Neuronal stem cell (in vitro differentiated cells): ENCODE data around the gene HOXD3.
A peak's percentile ranks its signal among the peaks of the same experiment; 100 is the strongest.

Experiments used
- DNase-seq: peaks from one replicate; pipeline ENCODE4 v3.0.0-alpha.2; 2013; ENCODE audit warnings: low spot score
- H2AFZ ChIP-seq: one replicate; pipeline ENCODE4 v1.6.1; 2013; ENCODE audit warnings: mild to moderate bottlenecking, low read length, inconsistent platforms
- H2AK5ac ChIP-seq: 2 replicates; pipeline ENCODE4 v1.6.1; 2013; ENCODE audit warnings: low read depth, mild to moderate bottlenecking, inconsistent platforms, low read length, moderate library complexity, mixed read lengths
- H2BK120ac ChIP-seq: 2 replicates; pipeline ENCODE4 v1.6.1; 2013; ENCODE audit warnings: low read depth, mild to moderate bottlenecking, inconsistent platforms, low read length, moderate library complexity, mixed read lengths
- H2BK12ac ChIP-seq: one replicate; pipeline ENCODE4 v1.6.1; 2013; ENCODE audit warnings: low read length, inconsistent platforms
- H2BK15ac ChIP-seq: 2 replicates; pipeline ENCODE4 v1.6.1; 2013; ENCODE audit warnings: mild to moderate bottlenecking, low read length, inconsistent platforms, mixed read lengths
- H2BK5ac ChIP-seq: one replicate; pipeline ENCODE4 v1.6.1; 2013; ENCODE audit warnings: inconsistent platforms, mild to moderate bottlenecking, low read length, moderate library complexity
- H3K14ac ChIP-seq: one replicate; pipeline ENCODE4 v1.6.1; 2013; ENCODE audit warnings: low read length, inconsistent platforms
- H3K18ac ChIP-seq: 2 replicates; pipeline ENCODE4 v1.6.1; 2013; ENCODE audit warnings: low read length, inconsistent platforms
- H3K23ac ChIP-seq: 2 replicates; pipeline ENCODE4 v1.6.1; 2013; ENCODE audit warnings: low read depth, mild to moderate bottlenecking, mixed read lengths, low read length, inconsistent platforms; ENCODE audit not compliant: poor library complexity
- H3K27ac ChIP-seq: replicated peaks from 3 replicates; pipeline ENCODE4 v1.5.1; 2013; ENCODE audit warnings: low read length, inconsistent platforms
- H3K27me3 ChIP-seq, 3 experiments: 2 replicates each; pipeline ENCODE4 v1.6.1; 2013; ENCODE audit warnings: low read length in 3 of 3, mild to moderate bottlenecking in 2 of 3, inconsistent platforms in 1 of 3, low read depth in 1 of 3, mixed read lengths in 1 of 3, moderate library complexity in 1 of 3; ENCODE audit not compliant: control insufficient read depth in 3 of 3, insufficient read depth in 3 of 3
- H3K36me3 ChIP-seq, 2 donors: replicated peaks in 1 of 2; 2 replicates each; pipeline ENCODE4 v1.6.1; 2013; ENCODE audit warnings: low read length in 2 of 2; ENCODE audit not compliant: control insufficient read depth in 2 of 2, insufficient read depth in 2 of 2
- H3K4ac ChIP-seq: 2 replicates; pipeline ENCODE4 v1.6.1; 2013; ENCODE audit warnings: inconsistent platforms, mild to moderate bottlenecking, low read length, moderate library complexity
- H3K4me1 ChIP-seq, 2 donors: 1 replicate in 1 of 2; 2 replicates in 1 of 2; pipeline ENCODE4 v1.6.1; 2013; ENCODE audit warnings: low read length in 2 of 2, low read depth in 1 of 2; ENCODE audit not compliant: control insufficient read depth in 2 of 2, insufficient read depth in 1 of 2
- H3K4me2 ChIP-seq: one replicate; pipeline ENCODE4 v1.6.1; 2013; ENCODE audit warnings: mild to moderate bottlenecking, low read length, inconsistent platforms; ENCODE audit not compliant: insufficient read depth, poor library complexity, severe bottlenecking
- H3K4me3 ChIP-seq, 2 donors: 2 replicates each; pipeline ENCODE4 v1.5.1; 2013; ENCODE audit warnings: low read length in 2 of 2, mild to moderate bottlenecking in 2 of 2, inconsistent platforms in 1 of 2, moderate library complexity in 1 of 2
- H3K79me1 ChIP-seq: one replicate; pipeline ENCODE4 v1.6.1; 2013; ENCODE audit warnings: low read depth, mild to moderate bottlenecking, inconsistent platforms, low read length, moderate library complexity
- H3K9ac ChIP-seq: one replicate; pipeline ENCODE4 v1.6.1; 2013; ENCODE audit warnings: mild to moderate bottlenecking, low read depth, low read length, inconsistent platforms; ENCODE audit not compliant: poor library complexity
- H3K9me3 ChIP-seq, 2 donors: replicated peaks in 1 of 2; 2 replicates each; pipeline versions ENCODE3 to v1.6.1; 2013; ENCODE audit warnings: low read length in 2 of 2, mild to moderate bottlenecking in 2 of 2, inconsistent platforms in 1 of 2, low read depth in 1 of 2, mixed read lengths in 1 of 2, moderate library complexity in 1 of 2; ENCODE audit not compliant: control insufficient read depth in 2 of 2, insufficient read depth in 1 of 2
- H4K8ac ChIP-seq: one replicate; pipeline ENCODE4 v1.6.1; 2013; ENCODE audit warnings: low read depth, mild to moderate bottlenecking, inconsistent platforms, low read length, moderate library complexity
- H4K91ac ChIP-seq: one replicate; pipeline ENCODE4 v1.6.1; 2013; ENCODE audit warnings: low read length, low read depth, mild to moderate bottlenecking, inconsistent platforms; ENCODE audit not compliant: poor library complexity
- WGBS, 2 donors: extraction: QIAGEN DNeasy Blood & Tissue Kit; methylation state at CpG; one replicate each; pipeline ENCODE4 v1.1.7; 2013; ENCODE audit warnings: missing lambda C conversion rate in 2 of 2, mixed read lengths in 1 of 2; ENCODE audit not compliant: insufficient read length in 2 of 2, insufficient replicate concordance in 1 of 2; ENCODE audit errors: extremely low coverage in 2 of 2; 5-methylcytosine and 5-hydroxymethylcytosine counted together

Gene HOXD3

DNA sequence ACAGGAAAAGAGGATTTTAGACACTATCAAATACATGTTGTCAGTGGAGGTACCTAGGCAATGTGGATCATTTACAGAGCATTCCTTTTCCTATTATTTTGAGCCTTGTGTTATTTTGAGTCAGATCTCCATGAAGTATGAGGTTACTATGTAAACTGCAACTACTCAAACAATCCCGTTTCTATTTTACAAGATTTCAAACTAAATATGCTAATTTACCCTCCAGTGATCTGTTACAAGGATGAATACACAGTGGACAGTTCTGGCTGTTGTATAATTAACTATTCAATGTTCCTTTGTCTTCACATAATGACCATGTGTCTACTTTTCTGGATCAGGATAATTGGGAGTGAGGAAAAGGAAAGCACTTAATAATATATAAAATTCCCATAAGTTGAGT lies 35.9 kb downstream of the HOXD3 start:
- H2BK120ac ChIP-seq: no peak overlapping the region
- no peak overlapping the region for H2BK15ac ChIP-seq
- no CpG with 5 or more reads among the region's 1 CpG for WGBS, 2 donors
- H3K4ac ChIP-seq: no peak overlapping the region
- H3K18ac ChIP-seq: no peak overlapping the region
- H3K9me3 ChIP-seq: no peaks in the 10 kb centered on the region
- H3K14ac ChIP-seq: no peak overlapping the region
- H2BK5ac ChIP-seq: no peak overlapping the region
- H2AK5ac ChIP-seq: no peak overlapping the region
- H3K9ac ChIP-seq: no peak overlapping the region
- no peaks in the 10 kb centered on the region for H3K79me1 ChIP-seq
- no peak overlapping the region for H3K4me2 ChIP-seq
- no peaks in the 10 kb centered on the region for H3K36me3 ChIP-seq
- no peak overlapping the region for H4K91ac ChIP-seq
- H3K23ac ChIP-seq: no peak overlapping the region
- no peak overlapping the region for H2AFZ ChIP-seq
- H4K8ac ChIP-seq: no peak overlapping the region
- peaks cover 0 to 1% of the 10 kb centered on the region in 2 donors for H3K4me1 ChIP-seq
- no peak for DNase-seq
- H3K27ac ChIP-seq: no peak overlapping the region
- no peak overlapping the region for H2BK12ac ChIP-seq
- no peak overlapping the region for H3K4me3 ChIP-seq
- H3K27me3 ChIP-seq: peaks cover 31 to 65% (median 50%) of the 10 kb centered on the region in 3 experiments

- H3K27me3 ChIP-seq: peaks cover 2 to 11% (median 5%) of the 10 kb centered on the region in 3 experiments
- no peak overlapping the region for H3K4me3 ChIP-seq
- no peak overlapping the region for H4K91ac ChIP-seq
- H3K4ac ChIP-seq: no peak overlapping the region
- no peak overlapping the region for H2BK12ac ChIP-seq
- H2AK5ac ChIP-seq: no peak overlapping the region
- H3K4me1 ChIP-seq: no peaks in the 10 kb centered on the region
- H2BK15ac ChIP-seq: no peak overlapping the region
- H2AFZ ChIP-seq: no peak overlapping the region
- no peaks in the 10 kb centered on the region for H3K36me3 ChIP-seq
- no peak overlapping the region for H3K23ac ChIP-seq
- H3K79me1 ChIP-seq: no peaks in the 10 kb centered on the region
- no peak overlapping the region for H3K4me2 ChIP-seq
- no peak overlapping the region for H3K14ac ChIP-seq
- no peak overlapping the region for H3K27ac ChIP-seq
- H3K9me3 ChIP-seq: no peaks in the 10 kb centered on the region
- DNase-seq: no peak
- H2BK5ac ChIP-seq: no peak overlapping the region
- no peak overlapping the region for H2BK120ac ChIP-seq
- no peak overlapping the region for H3K9ac ChIP-seq
- no peak overlapping the region for H4K8ac ChIP-seq
- no peak overlapping the region for H3K18ac ChIP-seq
These were observed 42.8 kb downstream of the HOXD3 start for GRCh38 chr2:176199902-176200301.

GRCh38 chr2:176200971-176201370 lies 43.9 kb downstream of the HOXD3 start:
- H3K14ac ChIP-seq: no peak overlapping the region
- no peaks in the 10 kb centered on the region for H3K9me3 ChIP-seq
- no peaks in the 10 kb centered on the region for H3K36me3 ChIP-seq
- no peak overlapping the region for H3K18ac ChIP-seq
- H2BK5ac ChIP-seq: no peak overlapping the region
- H2BK12ac ChIP-seq: no peak overlapping the region
- no peak overlapping the region for H3K27ac ChIP-seq
- H3K23ac ChIP-seq: no peak overlapping the region
- H2BK15ac ChIP-seq: no peak overlapping the region
- H3K4me3 ChIP-seq: peak overlapping the region in 1 of 2 donors; percentile 2
- no peak overlapping the region for H3K9ac ChIP-seq
- no peak overlapping the region for H2AK5ac ChIP-seq
- no peaks in the 10 kb centered on the region for H3K4me1 ChIP-seq
- H3K79me1 ChIP-seq: no peaks in the 10 kb centered on the region
- no peak overlapping the region for H2BK120ac ChIP-seq
- peaks cover 2 to 11% (median 5%) of the 10 kb centered on the region in 3 experiments for H3K27me3 ChIP-seq
- no peak for DNase-seq
- H3K4me2 ChIP-seq: no peak overlapping the region
- H4K91ac ChIP-seq: no peak overlapping the region
- no peak overlapping the region for H2AFZ ChIP-seq
- no CpG with 5 or more reads among the region's 21 CpGs for WGBS, 2 donors
- H4K8ac ChIP-seq: no peak overlapping the region
- H3K4ac ChIP-seq: no peak overlapping the region

DNA sequence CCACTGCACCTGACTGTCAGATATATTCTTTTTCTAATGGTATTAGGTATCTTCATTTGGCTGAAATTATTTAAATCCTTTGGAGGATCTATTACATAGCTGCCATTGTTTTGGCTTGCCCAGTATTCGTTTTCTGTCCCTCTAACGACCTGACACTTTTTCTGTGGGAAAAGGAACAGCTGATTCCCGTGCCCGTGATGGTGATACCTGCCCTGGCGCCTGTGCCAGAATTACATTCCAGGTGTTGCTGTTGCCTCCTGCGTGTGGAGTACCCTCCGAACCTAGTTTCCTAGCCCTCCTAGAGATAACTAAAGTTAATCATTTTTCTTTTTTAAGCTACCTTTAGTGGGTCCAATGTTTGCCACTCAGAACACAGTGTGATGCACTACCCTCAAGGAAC lies 45.4 kb downstream of the HOXD3 start:
- no peak for DNase-seq
- no peak overlapping the region for H3K18ac ChIP-seq
- no CpG with 5 or more reads among the region's 7 CpGs for whole genome bisulfite sequencing, 2 donors
- no peak overlapping the region for H2BK120ac ChIP-seq
- no peak overlapping the region for H2AK5ac ChIP-seq
- H3K27me3 ChIP-seq: peaks cover 0 to 11% (median 2%) of the 10 kb centered on the region in 3 experiments
- no peaks in the 10 kb centered on the region for H3K4me1 ChIP-seq
- H2AFZ ChIP-seq: no peak overlapping the region
- H3K14ac ChIP-seq: no peak overlapping the region
- no peak overlapping the region for H3K4me3 ChIP-seq
- H2BK15ac ChIP-seq: no peak overlapping the region
- no peak overlapping the region for H3K9ac ChIP-seq
- no peak overlapping the region for H2BK12ac ChIP-seq
- no peak overlapping the region for H3K4me2 ChIP-seq
- H4K91ac ChIP-seq: no peak overlapping the region
- no peaks in the 10 kb centered on the region for H3K9me3 ChIP-seq
- no peaks in the 10 kb centered on the region for H3K79me1 ChIP-seq
- H4K8ac ChIP-seq: no peak overlapping the region
- H3K23ac ChIP-seq: no peak overlapping the region
- no peak overlapping the region for H3K27ac ChIP-seq
- H3K4ac ChIP-seq: no peak overlapping the region
- H2BK5ac ChIP-seq: no peak overlapping the region
- no peaks in the 10 kb centered on the region for H3K36me3 ChIP-seq
